SU-DHL-6 (cell line): ENCODE data around the gene FBXW4.

Experiments
- EZH2phosphoT487 ChIP-seq: fragments of 200-600 bp; sonication (generic), shearing (Covaris generic); conservative IDR thresholded peaks from 2 replicates; pipeline ENCODE4 v1.6.1; 2018; ENCODE audit warnings: mild to moderate bottlenecking, antibody characterized with exemption, low read length, moderate library complexity, mixed read lengths
- TF ChIP-seq, protein P1 (sequence below): fragments of 200-600 bp; sonication (generic); IDR thresholded peaks from one replicate; pipeline ENCODE4 v1.5.1; 2017; ENCODE audit warnings: antibody characterized with exemption, mild to moderate bottlenecking, low read length, moderate library complexity; ENCODE audit not compliant: insufficient read depth, poor library complexity, severe bottlenecking

DNA sequence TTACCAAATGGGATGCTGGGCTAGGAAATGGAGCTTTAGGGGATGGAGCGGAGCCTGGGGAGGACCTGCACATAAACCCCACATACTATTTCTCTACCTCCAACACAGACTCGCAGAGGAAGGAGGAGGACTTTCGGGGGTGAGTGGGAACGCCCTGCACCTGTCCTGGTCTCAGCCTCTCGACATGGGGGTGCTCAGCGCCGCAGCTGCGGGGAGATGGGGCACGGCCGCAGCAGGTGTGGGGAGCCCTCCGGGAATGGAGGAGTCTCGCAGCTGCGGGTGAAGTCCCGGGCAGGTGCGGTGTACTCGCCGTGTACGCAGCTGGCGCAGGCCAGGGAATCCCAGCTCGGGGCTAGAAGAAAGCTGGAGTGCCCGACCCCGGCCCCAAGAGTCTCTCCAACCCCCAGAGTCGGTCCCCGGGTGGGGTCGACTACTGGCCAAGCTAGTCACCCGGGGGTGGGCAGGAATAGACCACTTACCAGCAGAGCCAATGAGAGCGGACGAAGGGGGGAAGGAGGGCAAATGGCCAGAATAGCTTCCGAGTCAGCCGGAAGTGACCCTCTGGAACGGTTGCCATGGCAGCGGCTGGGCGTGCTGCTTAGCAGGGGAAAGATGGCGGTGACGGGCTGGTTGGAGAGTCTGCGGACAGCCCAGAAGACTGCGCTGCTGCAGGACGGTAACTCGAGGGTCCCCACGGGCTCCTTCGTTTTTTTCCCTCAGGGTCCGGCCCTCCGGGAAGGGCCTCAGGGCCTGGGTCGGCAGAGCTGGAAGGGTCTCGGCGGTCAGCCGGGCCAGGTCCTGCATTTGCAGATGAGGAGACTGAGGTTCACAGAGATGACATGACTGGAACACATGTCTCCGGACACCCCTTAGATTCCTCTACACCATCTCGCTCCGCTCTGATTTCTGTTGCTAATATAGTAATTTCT, 107.0 kb downstream of the FBXW4 start, which contains the start of the genes DPCD and POLL:
- TF ChIP-seq, protein P1, sequence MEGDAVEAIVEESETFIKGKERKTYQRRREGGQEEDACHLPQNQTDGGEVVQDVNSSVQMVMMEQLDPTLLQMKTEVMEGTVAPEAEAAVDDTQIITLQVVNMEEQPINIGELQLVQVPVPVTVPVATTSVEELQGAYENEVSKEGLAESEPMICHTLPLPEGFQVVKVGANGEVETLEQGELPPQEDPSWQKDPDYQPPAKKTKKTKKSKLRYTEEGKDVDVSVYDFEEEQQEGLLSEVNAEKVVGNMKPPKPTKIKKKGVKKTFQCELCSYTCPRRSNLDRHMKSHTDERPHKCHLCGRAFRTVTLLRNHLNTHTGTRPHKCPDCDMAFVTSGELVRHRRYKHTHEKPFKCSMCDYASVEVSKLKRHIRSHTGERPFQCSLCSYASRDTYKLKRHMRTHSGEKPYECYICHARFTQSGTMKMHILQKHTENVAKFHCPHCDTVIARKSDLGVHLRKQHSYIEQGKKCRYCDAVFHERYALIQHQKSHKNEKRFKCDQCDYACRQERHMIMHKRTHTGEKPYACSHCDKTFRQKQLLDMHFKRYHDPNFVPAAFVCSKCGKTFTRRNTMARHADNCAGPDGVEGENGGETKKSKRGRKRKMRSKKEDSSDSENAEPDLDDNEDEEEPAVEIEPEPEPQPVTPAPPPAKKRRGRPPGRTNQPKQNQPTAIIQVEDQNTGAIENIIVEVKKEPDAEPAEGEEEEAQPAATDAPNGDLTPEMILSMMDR, result no peak
- no peak for TF ChIP-seq EZH2phosphoT487
